NB4 (cell line): ENCODE measurements around the gene MGRN1.

Experiments
- MYC ChIP-seq: IDR thresholded peaks from 2 replicates; pipeline ENCODE4 v1.6.1; 2011; ENCODE audit warnings: low read depth, low read length
- POLR2A ChIP-seq: IDR thresholded peaks from 2 replicates; pipeline ENCODE4 v1.6.1; 2011; ENCODE audit warnings: mild to moderate bottlenecking; ENCODE audit not compliant: insufficient read length; ENCODE audit errors: extremely low read depth
- TF ChIP-seq, protein P1 (sequence below): IDR thresholded peaks from one replicate; pipeline ENCODE4 v1.5.1; 2012; ENCODE audit warnings: low read depth, low read length

DNA sequence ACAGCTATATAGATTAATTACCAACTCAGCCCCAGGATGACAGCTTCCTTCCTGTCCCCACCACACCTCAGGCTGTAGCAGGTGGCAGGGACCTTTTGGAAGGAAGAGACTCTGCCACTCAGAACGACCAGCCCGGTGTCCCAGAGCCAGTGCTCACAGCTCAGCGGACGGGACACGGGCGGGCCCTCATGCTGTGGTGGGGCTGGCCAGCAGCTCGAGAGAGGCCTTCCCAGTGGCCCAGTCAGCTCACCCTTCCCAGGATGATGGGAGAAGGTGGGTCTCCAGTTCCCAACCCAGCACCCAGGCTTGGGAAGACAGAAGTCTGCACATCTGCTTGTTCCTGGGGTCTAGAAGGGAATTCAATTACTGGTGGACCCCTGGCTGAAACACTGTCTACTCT is 79.3 kb downstream of the MGRN1 start:
- TF ChIP-seq, protein P1, sequence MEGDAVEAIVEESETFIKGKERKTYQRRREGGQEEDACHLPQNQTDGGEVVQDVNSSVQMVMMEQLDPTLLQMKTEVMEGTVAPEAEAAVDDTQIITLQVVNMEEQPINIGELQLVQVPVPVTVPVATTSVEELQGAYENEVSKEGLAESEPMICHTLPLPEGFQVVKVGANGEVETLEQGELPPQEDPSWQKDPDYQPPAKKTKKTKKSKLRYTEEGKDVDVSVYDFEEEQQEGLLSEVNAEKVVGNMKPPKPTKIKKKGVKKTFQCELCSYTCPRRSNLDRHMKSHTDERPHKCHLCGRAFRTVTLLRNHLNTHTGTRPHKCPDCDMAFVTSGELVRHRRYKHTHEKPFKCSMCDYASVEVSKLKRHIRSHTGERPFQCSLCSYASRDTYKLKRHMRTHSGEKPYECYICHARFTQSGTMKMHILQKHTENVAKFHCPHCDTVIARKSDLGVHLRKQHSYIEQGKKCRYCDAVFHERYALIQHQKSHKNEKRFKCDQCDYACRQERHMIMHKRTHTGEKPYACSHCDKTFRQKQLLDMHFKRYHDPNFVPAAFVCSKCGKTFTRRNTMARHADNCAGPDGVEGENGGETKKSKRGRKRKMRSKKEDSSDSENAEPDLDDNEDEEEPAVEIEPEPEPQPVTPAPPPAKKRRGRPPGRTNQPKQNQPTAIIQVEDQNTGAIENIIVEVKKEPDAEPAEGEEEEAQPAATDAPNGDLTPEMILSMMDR, result no peak
- TF ChIP-seq POLR2A (no peak), MYC (no peak)
